Fibroblast of skin of right quadriceps (primary cell): ENCODE data around the gene BUD13.
"Not testable (repeated sequence)": the region's sequence is repeated elsewhere in the genome, so short reads cannot be mapped to it uniquely, and the experiment has no call there.

Experiments used
- DNase-seq: peaks from one replicate; pipeline ENCODE4 v3.0.0-alpha.2; 2013

The BUD13 gene

GRCh38 chr11:116772443-116773202, at the start of gene BUD13:
TSS of gene BUD13 (minus strand) at chr11:116772987. CDS start at chr11:116772964, 23 bp downstream.
- DNase-seq = peak; percentile 83

- no peak for DNase-seq
Measured at GRCh38 chr11:116822575-116822974, 49.8 kb upstream of the BUD13 start.

GRCh38 chr11:116821050-116821918, 48.5 kb upstream of the BUD13 start:
- DNase-seq = no peak

GRCh38 chr11:116819049-116819448, 46.3 kb upstream of the BUD13 start:
- DNase-seq = no peak

- DNase-seq = no peak
Measured at GRCh38 chr11:116814502-116814901, 41.7 kb upstream of the BUD13 start.

- no peak for DNase-seq
Measured at GRCh38 chr11:116813781-116814471, 41.1 kb upstream of the BUD13 start.

- DNase-seq = no peak
Measured at GRCh38 chr11:116813170-116813569, 40.4 kb upstream of the BUD13 start.

GRCh38 chr11:116812109-116812508, 39.3 kb upstream of the BUD13 start:
- DNase-seq = no peak

- no peak for DNase-seq
Measured at GRCh38 chr11:116811194-116811593, 38.4 kb upstream of the BUD13 start.

GRCh38 chr11:116808262-116809175, 35.7 kb upstream of the BUD13 start:
- no peak for DNase-seq

- no peak for DNase-seq
Measured at GRCh38 chr11:116807601-116808261, 34.9 kb upstream of the BUD13 start.

GRCh38 chr11:116804001-116804400, 31.2 kb upstream of the BUD13 start:
- no peak for DNase-seq

- DNase-seq = not testable (repeated sequence)
Measured at GRCh38 chr11:116801662-116802061, 28.9 kb upstream of the BUD13 start.

- no peak for DNase-seq
Measured at GRCh38 chr11:116800610-116801009, 27.8 kb upstream of the BUD13 start.

- DNase-seq = no peak
Measured at GRCh38 chr11:116798368-116798767, 25.6 kb upstream of the BUD13 start.

GRCh38 chr11:116797816-116798215, 25.0 kb upstream of the BUD13 start:
- no peak for DNase-seq

GRCh38 chr11:116796548-116796947, 23.8 kb upstream of the BUD13 start:
- no peak for DNase-seq

- DNase-seq = no peak
Measured at GRCh38 chr11:116794851-116795250, 22.1 kb upstream of the BUD13 start.

GRCh38 chr11:116793772-116794097, 20.9 kb upstream of the BUD13 start:
- DNase-seq = peak; percentile 15

GRCh38 chr11:116792869-116793771, 20.3 kb upstream of the BUD13 start:
- peak; percentile 80 for DNase-seq
